H1 (cell line): ENCODE results near the gene ZNF57. TPM values are rescaled to one million over a fixed set of nuclear protein-coding genes. Genes with fewer than 3 reads are reported as not detected.

ENCODE experiments used
- ASH2L ChIP-seq: fragments of 200-600, 300-600 bp; sonication (generic); IDR thresholded peaks from one replicate; pipeline ENCODE4 v1.7.1; 2017; ENCODE audit warnings: low read length
- CBX5 ChIP-seq: fragments of 300-800, 300-1000 bp; sonication (generic); IDR thresholded peaks from 2 replicates; pipeline ENCODE4 v1.7.1; 2016; ENCODE audit warnings: antibody characterized with exemption, low read length, low read depth
- GTF2F1 ChIP-seq: IDR thresholded peaks from 2 replicates; pipeline ENCODE4 v1.6.1; 2012; ENCODE audit warnings: low read depth, low read length, improper control_type of control experiment, borderline replicate concordance
- NANOG ChIP-seq: IDR thresholded peaks from 2 replicates; pipeline ENCODE4 v1.6.1; 2011; ENCODE audit warnings: low read length, low read depth, mild to moderate bottlenecking, inconsistent platforms; ENCODE audit not compliant: insufficient read depth, poor library complexity, severe bottlenecking
- POU5F1 ChIP-seq: IDR thresholded peaks from 2 replicates; pipeline ENCODE4 v1.6.1; 2011; ENCODE audit warnings: low read depth, mild to moderate bottlenecking, low read length, moderate library complexity
- polyA plus RNA-seq, 7 experiments: library from polyadenylated mRNA; depleted of rRNA in 3 of 7; stranded (reverse) in 5 of 7; unstranded in 2 of 7; fragments of >200 nt in 5 of 7; fragments of 200-250 nt in 2 of 7; gene quantifications; 1 replicate in 5 of 7; 2 replicates in 1 of 7; 4 replicates in 1 of 7; pipeline versions ENCODE4 v1.2.1 to v1.2.3, GENCODE V29; 2011 to 2013; ENCODE audit warnings: missing spikeins in 2 of 7, mixed read lengths in 2 of 7
- total RNA-seq: library from RNA; stranded (reverse); fragmentation: NEBNext Ultra II Directional; extraction: Animal tissue kit (Norgen Biotek cat#: 25700); gene quantifications from 2 replicates; pipeline ENCODE4 v1.2.1, GENCODE V29; 2021

The ZNF57 gene
- total and polyA plus RNA-seq, 2 of the 8 experiments (the other 6 are each of a cell fraction or from before 2014, with no cell fraction given): 4.9 to 8.9 TPM

GRCh38 chr19:2865334-2866100 lies 35.2 kb upstream of the ZNF57 start (continued):
- TF ChIP-seq NANOG (no peak), POU5F1 (no peak), CBX5 (no peak), ASH2L (no peak), GTF2F1 (no peak)
- TF ChIP-seq, all 59 proteins: peak for 0
